Vagina (tissue), 2 donors: ENCODE measurements around the gene NUBPL.
"Not testable (repeated sequence)": the region's sequence is repeated elsewhere in the genome, so short reads cannot be mapped to it uniquely, and the experiment has no call there.

ENCODE experiments used
- CTCF ChIP-seq, 3 experiments: fragments of 450-650 bp in 2 of 3; fragments of 200-600 bp in 1 of 3; sonication (generic) in 1 of 3; IDR thresholded peaks; one replicate each; pipeline ENCODE4 v1.5.1; 2017 to 2019; ENCODE audit warnings: antibody characterized with exemption in 3 of 3, mild to moderate bottlenecking in 2 of 3, moderate library complexity in 2 of 3
- POLR2A ChIP-seq, 2 donors: fragments of 450-650 bp; IDR thresholded peaks; one replicate each; pipeline ENCODE4 v1.6.1; 2017; ENCODE audit warnings: antibody characterized with exemption in 2 of 2, mild to moderate bottlenecking in 2 of 2, moderate library complexity in 2 of 2
- POLR2AphosphoS5 ChIP-seq, 2 donors: sonication (generic); formaldehyde crosslinking; IDR thresholded peaks; one replicate each; pipeline ENCODE4 v1.9.0; 2017; ENCODE audit warnings: antibody characterized with exemption in 2 of 2, mild to moderate bottlenecking in 2 of 2, low read depth in 1 of 2; ENCODE audit not compliant: insufficient read depth in 1 of 2

DNA sequence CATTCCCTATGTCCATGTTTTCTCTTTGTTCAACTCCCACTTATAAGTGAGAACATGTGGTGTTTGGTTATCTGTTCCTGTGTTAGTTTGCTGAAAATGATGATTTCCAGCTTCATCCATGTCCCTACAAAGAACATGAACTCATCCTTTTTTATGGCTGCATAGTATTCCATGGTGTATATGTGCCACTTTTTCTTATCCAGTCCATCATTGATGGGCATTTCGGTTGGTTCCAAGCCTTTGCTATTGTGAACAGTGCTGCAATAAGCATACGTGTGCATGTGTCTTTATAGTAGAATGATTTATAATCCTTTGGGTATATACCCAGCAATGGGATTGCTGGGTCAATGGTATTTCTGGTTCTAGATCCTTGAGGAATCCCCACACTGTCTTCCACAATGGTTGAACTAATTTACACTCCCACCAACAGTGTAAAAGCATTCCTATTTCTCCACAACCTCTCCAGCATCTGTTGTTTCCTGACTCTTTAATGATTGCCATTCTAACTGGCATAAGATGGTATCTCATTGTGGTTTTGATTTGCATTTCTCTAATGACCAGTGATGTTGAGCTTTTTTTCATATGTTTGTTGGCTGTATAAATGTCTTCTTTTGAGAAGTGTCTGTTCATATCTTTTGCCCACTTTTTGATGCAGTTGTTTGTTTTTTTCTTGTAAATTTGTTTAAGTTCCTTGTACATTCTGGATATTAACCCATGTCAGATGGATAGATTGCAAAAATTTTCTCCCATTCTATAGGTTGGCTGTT lies 252.7 kb downstream of the NUBPL start:
- TF ChIP-seq CTCF (IDR thresholded peaks at IDR 0.05); POLR2A (IDR thresholded peaks at IDR 0.05); POLR2AphosphoS5 (IDR thresholded peaks at IDR 0.05; ENCODE audit: insufficient read depth in 1 of 2, low read depth in 1 of 2): not testable (repeated sequence)
